AG09319 (cell line): ENCODE results near the gene MPST.

Experiments used
- DNase-seq: peaks from one replicate; pipeline ENCODE4 v3.0.0-alpha.2; 2010; ENCODE audit warnings: low read depth; ENCODE audit errors: extremely low read depth
- TF ChIP-seq, protein P1 (sequence below): IDR thresholded peaks from 2 replicates; pipeline ENCODE4 v1.5.1; 2011; ENCODE audit warnings: low read depth, mild to moderate bottlenecking, inconsistent platforms, low read length, moderate library complexity

The MPST gene

GRCh38 chr22:37007651-37008050 is 11.9 kb upstream of the MPST start:
- TF ChIP-seq, protein P1, sequence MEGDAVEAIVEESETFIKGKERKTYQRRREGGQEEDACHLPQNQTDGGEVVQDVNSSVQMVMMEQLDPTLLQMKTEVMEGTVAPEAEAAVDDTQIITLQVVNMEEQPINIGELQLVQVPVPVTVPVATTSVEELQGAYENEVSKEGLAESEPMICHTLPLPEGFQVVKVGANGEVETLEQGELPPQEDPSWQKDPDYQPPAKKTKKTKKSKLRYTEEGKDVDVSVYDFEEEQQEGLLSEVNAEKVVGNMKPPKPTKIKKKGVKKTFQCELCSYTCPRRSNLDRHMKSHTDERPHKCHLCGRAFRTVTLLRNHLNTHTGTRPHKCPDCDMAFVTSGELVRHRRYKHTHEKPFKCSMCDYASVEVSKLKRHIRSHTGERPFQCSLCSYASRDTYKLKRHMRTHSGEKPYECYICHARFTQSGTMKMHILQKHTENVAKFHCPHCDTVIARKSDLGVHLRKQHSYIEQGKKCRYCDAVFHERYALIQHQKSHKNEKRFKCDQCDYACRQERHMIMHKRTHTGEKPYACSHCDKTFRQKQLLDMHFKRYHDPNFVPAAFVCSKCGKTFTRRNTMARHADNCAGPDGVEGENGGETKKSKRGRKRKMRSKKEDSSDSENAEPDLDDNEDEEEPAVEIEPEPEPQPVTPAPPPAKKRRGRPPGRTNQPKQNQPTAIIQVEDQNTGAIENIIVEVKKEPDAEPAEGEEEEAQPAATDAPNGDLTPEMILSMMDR, result no peak
- DNase-seq, result no peak

- TF ChIP-seq, protein P1, result no peak
- no peak for DNase-seq
Observed at GRCh38 chr22:37008365-37008764, 11.2 kb upstream of the MPST start.

DNA sequence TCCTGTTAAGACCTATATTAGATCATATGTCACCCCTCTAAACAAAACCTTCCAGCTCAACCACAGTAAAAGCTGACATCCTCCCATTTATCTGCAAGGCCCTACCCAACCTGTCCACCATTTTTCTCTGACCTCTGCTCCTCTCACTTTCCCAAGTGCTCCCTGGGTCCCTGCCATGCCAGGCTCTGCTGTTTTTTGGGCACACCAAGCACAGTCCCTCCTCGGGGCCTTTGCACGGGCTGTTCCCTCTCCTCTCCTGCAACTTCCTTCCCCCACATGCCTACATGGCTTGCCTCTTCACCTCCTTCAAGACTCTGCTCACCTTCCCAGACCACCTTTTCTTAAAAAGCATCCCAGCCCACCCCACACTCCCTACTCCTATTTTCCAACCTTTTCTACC is 10.1 kb upstream of the MPST start:
- TF ChIP-seq, protein P1, result no peak
- no peak for DNase-seq

DNA sequence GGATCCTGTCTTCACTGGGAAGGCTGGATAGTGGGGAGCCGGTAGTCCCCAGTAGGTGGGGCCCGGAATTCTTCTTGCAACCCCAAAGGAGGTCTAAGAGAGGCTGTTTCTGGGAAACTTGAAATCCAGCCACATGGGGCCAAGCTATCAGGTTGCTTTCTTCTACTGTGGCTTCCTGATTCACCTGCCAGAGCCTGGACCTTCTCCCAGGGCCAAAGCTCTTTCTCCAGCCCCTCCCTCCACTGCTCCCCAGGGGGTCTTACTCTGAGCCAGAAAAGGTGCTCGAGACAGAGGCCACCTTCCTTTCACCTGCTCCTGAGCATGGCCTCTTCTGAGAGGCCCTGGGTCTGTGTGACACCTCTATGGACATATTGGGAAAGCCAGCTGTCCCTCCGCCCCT is 9.4 kb upstream of the MPST start:
- TF ChIP-seq, protein P1, result no peak
- no peak for DNase-seq

DNA sequence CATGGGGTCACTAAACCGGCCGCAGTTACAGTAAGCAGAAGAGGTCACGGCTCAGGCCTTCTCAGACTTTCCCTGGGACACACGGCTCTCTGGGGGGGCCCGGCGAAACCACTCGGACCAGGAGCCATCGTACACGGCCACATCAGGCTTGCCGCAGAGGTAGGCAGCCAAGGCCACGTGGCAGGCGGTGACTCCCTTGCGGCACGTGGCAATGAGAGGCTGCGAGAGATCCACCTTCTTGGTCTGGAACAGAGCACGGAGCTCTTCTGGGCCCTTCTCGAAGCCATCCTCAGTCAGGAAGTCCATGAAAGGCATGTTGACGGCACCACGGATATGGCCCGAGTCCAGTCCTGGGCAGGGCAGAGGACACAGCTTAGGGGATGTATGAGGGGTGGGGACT is 8.6 kb upstream of the MPST start:
- TF ChIP-seq, protein P1, result no peak
- no peak for DNase-seq

DNA sequence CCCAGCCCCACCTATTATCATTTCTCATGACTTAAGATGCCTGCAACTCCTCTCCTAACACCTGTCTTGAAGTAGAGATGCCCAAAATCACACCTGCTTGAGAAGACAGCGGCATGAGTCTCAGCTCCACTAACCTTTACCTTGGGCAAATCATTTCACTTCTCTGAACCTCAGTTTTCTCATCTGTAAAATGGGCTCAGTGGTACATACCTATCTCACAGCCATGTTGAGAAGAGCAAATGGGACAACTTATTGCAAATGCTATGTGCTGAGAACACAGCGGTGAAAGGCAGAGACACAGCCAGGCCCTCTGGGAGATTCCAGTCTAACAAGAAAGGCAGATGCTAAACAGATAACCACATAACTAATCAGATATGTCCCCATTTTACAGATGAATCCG is 8.1 kb upstream of the MPST start:
- DNase-seq, result no peak
- TF ChIP-seq, protein P1, result no peak

- DNase-seq, result no peak
Observed at GRCh38 chr22:37012262-37012904, 7.2 kb upstream of the MPST start.

More at GRCh38 chr22:37012262-37012904, 7.2 kb upstream of the MPST start:
- TF ChIP-seq, protein P1, result no peak
